Measurements from ENCODE around the gene NMT2. TPM values are rescaled to one million over a fixed set of nuclear protein-coding genes. Genes with fewer than 3 reads are reported as not detected.

Gene NMT2
- total RNA-seq, 2 donors from 2014 or later: 14.0 to 15.8 TPM

DNA sequence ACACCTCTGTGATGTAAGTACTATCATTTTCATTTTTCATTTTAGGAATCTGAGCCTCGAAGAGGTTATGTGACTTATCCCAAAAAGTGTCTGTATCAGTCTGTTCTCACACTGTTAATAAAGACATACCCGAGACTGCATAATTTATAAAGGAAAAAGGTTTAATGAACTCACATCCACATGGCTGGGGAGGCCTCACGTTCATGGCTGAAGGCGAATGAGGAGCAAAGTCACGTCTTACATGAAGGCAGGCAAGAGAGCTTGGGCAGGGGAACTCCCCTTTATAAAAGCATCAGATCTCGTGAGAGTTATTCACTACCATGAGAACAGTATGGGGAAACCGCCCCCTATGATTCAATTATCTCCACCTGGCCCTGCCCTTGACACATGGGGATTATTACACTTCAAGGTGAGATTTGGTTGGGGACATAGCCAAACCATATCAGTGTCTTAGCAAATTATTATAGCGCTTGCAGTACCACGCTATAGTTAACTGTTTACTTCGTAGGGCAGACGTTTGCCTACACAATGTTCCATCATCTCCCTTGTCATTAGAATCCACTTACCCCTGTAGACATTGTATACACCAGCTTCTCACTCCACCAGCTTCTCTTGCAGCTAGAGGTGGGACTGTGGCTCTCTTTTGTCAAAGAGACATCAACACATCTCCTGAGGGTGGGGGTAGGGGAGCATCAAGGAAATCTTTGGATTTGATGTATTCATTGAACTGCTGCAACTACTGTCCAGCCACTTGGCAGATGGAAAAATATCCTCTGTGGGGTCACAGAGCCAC is 15.4 kb upstream of the NMT2 start:
- DNase-seq (no peak), ATAC-seq (no peak)
- intact Hi-C loops (cut with DNase I): no loop called here

DNA sequence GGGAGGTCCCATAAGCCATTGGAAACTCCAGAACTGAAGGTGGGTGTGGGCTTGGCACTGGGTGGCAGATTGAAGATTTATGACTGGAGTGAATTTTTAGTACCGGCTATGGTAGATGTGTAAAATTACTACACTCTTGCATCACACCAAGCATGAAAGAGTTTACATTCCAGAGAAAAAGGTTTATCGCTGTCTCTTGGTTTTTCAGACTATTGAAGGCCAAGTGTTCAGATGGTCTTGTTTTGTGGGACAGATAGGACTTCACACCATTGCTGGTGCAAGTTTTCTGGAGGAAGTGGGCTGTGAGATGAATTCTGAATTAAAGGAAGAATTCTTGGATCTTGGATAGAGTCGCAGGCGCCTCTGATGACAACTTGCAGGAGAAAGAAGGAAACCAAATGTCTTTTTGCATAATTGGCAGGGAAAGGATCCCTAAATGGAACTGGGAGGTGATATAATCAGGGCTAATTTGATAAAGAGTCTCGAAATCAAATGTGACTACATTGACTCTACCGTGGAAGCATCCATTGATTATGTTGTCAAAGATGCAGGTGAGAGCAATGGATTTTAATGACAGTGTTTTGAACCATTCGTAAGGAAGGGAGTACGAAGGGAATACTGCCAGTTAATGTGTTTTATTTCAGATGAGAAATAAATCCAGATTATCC is 14.2 kb upstream of the NMT2 start:
- ATAC-seq (peak; percentile 23 to 48), DNase-seq (no peak)
- intact Hi-C loops (cut with DNase I): no loop called here

DNA sequence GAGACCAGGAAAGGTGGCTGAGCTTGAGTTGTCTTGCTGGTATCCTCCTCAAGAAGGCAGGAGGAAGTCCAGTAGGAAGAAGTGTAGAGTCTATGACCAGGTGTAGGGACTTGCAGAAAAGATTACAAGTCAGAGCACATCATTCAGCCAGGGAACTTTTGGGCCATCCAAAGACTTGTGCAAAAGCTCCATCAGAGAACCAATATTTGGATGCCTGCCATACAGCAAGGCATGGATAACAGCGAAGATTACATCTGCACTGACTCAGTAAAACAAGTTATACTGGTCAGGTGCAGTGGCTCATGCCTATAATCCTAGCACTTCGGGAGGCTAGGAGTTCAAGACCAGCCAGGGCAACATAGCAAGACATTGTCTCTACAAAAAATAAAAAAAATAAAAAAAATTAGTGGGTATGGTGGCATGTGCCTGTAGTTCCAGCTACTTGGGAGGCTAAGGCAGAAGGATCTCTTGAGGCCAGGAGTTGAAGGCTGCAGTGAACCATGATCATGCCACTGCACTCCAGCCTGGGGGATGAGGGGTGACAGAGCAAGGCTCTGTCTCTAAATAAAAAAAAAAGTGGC is 13.2 kb upstream of the NMT2 start:
- intact Hi-C loops (cut with DNase I): no loop called here
- DNase-seq: no peak

DNA sequence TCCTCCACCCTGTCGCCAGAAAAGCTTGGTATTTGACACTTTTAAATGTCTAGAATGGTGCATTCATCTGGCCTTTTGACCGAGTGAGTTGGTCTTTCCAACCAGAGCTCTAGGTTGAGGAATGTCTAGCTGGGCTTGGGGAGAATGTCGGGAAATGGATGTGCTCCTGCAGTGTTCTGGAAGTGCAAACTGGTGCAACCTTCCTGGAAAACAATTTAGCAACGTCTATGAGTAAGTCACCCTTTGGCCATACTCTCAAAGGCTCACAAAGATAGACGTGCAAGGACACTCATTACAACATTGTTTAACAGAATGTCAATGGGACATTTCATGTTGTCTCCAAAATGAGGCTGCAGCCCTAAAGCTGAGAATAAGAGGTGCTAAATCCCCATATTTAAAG is 12.2 kb upstream of the NMT2 start:
- intact Hi-C loops (cut with DNase I): no loop called here
- no peak for ATAC-seq
- DNase-seq: no peak

More for the DNA sequence above, 13.2 kb upstream of the NMT2 start:
- ATAC-seq: no peak

DNA sequence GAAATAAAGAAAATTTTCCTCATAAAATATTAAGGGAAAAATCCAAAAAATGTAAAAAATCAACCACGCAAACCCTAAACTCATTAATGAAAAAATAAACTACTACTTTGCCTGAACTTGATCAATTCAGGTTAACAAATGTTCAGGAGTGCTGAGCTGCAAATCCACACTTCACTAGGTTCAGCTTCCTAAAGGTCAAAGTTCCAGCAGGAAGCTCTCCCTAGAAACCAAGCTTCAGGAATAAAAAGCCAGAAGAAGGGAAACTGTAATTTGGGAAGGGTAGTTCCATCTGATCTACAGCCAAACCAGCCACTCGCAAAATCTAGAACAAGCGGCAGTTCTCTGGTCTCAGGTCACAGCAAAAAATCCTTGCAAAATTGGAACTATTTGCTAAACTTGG is 7.8 kb upstream of the NMT2 start:
- intact Hi-C loops (cut with DNase I): no loop called here
- DNase-seq (no peak), ATAC-seq (no peak)

DNA sequence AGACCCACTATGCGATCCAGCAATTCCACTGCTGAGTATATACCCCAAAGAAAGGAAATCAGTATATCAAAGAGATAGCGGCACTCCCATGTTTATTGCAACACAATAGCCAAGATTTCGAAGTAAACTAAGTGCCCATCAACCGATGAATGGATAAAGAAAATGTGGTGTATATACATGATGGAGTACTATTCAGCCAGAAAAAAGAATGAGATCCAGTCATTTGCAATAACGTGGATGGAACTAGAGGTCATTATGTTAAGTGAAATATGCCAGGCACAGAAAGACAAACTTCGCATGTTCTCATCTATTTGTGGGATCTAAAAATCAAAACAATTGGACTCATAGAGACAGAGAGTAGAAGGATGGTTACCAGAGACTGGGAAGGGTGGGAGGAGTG is 7.1 kb upstream of the NMT2 start:
- DNase-seq: no peak
- intact Hi-C loops (cut with DNase I): no loop called here
- no peak for ATAC-seq

DNA sequence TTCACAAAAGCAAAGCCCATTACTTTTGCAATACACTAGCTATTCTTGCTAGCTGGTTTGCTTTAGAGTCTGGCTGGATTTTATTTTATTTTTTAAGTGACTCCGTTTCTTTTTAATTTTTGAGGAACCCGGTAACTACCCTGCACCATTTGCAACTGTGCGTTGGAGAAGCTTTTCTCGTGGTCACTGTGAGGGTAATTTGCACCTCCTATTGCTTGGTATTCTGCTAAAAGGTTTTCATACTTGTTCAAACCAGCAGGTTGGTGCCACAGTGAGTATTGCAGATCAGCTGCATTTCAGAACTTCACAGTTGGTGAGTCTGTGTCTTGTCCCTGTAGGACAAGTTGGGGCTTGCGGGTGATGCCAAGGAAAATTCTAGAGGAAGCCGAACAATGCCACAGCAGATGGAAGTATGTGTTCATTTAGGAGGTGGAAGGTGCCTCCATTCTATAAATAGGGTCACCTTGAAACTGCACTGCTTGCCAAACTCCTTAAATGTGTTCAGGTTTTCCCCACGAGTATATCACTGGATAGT is 3.9 kb upstream of the NMT2 start:
- intact Hi-C loops (cut with DNase I): no loop called here
- no peak for ATAC-seq
- DNase-seq: no peak

DNA sequence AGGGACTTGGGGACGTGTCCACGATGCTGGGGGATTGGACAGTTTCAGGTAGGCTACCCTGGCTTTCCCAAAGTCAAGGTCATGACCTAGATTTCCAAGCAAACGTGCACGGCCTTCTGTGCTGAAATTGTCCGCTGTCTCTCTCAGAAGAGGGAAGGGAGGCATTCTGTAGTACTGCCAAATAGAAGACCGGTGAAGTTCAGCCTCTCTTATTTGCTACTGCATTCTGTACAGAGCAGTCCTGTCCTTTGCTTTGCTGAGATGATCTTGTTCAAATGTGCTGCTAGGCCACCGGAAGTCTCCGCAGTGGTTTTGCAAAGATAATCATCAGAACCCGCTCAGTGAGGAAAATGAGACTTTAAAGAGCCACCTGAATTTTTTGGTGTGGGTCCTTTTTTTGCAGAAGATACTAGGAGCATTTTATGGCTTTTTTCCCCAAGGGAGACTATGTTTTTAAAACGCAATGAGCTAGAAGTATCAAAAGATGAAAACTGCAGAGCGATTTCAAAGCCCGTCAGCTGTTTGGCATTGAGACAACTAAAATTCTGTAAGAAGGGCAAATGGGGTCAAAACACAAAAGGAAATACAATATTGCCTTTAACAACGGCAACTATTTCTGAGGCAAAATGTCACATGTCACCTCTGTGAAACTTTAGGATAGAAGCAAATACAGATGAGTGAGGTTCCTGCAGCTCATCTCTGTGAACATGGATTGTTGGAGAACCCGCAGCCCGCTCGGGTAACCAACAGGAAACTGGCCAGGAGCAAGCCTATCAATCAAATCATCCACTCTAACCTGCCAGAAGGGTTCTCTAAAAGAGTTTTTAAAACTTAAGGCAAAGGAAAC is 1.3 kb upstream of the NMT2 start:
- intact Hi-C loops (cut with DNase I): no loop called here
- DNase-seq (no peak), ATAC-seq (no peak)

DNA sequence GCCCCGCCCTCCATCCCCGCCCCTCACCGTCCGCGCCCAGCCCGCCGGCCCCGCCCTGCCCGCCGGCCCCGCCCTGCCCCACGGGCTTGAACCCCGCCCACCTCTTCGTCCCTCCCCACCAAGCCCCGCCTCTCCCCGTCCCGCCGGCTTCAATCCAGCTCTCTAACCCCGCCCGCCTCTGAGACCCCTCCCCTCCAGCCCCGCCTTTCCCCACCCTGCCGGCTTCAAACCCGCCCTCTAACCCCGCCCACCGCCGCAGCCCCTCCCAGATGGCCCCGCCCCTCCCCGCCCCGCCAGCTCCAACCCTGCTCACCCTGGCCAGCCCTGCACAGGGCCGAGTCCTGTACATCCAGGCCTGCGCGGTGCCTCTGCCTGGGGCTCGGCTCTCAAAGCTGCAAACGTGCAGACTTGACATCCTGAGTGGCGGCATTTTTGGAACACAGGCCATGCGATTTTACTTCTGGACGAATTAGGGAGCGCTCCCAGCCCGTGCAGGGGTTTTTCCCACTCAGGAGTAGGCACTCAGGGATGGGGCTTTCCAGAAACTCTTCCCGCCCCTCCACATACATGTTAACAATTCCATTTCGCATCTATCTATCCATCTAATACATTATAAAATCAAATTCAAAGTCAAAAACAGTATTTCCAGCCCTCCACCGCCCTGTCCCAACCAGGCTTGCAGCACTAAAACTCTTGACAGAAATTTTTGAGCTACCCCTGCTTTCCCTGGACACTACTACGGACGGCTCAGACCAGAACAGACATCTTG is 477 bp upstream of the NMT2 start:
- intact Hi-C loops (cut with DNase I): no loop called here
- ATAC-seq (peak; percentile 89 to 91), DNase-seq (peak; percentile 96)

DNA sequence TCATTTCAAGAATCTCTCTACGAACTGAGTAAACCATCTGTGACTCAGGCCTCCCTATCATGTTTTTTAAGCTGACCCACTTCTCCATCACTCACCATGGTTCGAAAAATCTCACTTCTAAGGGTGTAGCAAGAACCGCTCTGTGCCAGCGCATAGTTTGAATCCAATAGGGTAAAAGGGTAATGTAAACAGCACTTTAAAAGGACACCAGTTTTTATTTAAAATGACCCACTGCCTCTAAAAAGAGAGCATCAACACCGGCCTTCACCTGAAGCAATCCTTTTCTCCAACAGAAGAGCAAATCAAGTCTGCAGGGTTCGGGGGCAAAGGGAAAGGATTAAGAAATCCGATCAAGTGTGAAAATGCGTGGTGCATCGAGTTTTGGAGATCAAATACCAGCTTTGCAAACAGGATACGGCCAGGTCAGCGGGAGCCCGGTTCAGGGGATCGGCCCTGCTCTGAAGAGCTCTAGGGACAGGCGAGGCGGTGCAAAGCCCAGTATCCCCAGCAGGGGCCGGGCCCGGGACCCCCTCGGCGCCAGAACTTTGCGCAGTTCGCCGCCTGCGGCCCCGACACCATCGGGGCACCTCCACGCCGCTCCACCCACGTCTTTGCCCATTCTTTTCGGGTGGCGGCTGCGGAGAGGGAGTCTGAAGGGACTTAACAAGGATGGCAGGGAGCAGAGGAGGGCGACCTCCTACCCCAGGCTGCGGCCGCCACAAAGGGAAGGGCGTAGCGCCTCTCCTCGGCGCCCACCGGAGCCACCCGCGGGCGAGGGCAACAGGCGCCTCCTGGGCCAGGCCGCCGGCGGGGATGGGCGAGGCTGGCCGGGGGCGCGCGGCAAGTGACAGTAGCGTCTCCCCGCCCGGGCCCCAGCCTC is 842 bp downstream of the NMT2 start:
- intact Hi-C loops (cut with DNase I): no loop called here
- peak; percentile 49 for DNase-seq

DNA sequence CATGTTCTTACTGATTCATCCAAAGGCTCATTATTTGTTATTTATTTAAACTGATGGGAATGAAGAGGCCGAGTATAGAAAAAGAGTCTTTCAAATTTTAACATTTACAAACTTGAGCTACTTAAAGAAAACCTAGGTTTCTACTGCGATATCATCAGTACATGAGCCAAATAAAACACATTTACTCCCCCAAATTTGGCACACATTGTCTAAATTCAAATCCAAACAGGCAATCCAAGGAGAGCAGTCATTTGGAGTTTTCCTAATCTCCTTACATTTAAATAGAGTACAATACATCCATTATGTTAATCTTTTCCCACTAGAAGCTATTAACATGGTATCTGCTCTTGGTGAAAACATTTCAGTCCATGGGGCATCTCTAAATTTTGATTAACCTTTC is 2.2 kb downstream of the NMT2 start:
- ATAC-seq: no peak

More for the DNA sequence above, 842 bp downstream of the NMT2 start:
- ATAC-seq: peak; percentile 39 to 43

DNA sequence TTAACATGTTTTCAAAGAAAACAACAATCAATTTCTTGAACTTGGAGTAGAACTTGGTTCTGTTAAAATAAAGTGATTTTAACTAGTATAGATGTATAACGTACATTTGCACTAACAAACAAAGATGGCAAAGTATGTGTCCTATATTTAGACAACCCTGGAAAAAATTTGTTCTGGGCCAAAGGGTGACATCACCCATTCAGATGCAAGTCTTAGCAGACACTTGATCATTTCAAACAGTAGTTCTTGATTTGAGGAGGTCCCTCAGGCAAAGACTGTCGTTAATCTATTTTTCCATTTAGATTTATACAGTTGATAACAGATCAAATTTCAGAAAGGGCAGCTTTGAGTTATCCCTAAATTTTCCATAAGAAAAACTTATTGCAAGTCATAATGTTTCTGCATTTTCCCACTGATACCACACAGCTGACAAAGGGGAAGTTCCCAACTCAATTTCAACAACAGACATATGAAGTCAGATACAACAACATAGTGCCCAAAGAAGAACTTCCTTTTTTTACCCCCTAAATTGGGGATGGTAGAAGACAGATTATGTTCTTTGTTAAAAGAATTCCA is 5.2 kb downstream of the NMT2 start:
- DNase-seq (no peak), ATAC-seq (no peak)
- intact Hi-C loops (cut with DNase I): no loop called here

More for the DNA sequence above, 2.2 kb downstream of the NMT2 start:
- DNase-seq: no peak
- intact Hi-C loops (cut with DNase I): no loop called here

DNA sequence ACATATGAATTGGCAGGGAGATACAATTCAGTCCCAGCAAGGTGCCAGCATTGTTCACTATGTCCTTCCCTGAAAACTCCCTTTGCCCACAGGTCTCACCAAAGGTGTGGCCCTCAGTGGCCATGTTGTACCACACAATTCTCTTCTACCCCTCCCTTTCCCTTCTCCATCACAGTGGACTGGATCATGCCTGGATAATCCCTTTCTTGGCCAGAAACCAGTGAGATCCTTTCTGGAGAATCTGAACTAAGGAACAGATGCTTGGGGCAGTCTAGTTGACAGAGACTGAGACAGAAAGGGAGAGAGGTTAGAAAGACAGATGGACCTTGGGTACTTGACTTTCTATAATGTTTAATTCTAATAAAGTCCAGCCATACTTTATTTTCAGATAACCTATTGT is 9.5 kb downstream of the NMT2 start:
- ATAC-seq (no peak), DNase-seq (no peak)
- intact Hi-C loops (cut with DNase I): no loop called here

DNA sequence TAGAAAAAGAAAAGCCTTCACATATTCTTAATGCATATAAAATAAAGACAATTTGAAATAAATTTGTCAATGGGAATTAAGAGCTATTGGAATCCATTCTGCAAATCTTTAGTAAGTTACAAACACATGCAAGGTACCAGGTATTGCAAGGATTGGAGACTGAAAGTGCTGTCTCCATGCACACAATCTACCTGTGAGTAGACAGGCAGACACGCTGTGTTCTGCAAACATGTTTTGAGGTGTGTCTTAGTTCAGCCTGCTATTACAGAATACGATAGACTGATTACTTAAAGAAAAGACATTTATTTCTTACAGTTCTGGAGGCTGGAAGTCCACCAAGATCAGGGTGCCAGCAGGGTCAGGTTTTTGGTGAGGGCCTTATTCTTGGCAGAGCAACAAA is 10.0 kb downstream of the NMT2 start:
- DNase-seq (no peak), ATAC-seq (no peak)
- intact Hi-C loops (cut with DNase I): no loop called here

DNA sequence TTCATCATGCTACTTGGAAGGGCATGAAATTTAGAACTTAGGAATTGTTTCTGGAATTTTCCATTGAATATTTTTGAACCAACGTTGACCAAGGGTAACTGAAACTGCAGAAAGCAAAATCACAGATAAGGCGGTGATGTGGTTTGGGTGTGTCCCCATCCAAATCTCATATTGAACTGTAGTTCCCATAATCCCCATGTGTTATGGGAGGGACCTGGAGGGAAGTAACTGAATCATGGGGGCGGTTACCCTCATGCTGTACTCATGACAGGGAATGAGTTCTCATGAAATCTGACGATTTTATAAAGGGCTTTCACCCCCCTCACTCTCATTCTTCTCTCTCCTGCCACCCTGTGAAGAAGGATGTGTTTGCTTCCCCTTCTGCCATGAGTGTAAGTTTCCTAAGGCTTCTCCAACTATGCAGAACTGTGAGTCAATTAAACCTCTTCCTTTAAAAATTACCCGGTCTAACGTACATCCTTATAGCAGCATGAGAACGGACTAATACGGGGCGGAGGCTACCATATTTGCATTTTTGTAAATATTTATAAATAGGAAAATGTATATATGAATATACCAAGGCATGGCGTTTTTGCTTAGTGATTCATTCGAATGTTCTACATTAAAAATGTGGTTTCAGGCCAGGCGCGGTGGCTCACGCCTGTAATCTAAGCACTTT is 12.4 kb downstream of the NMT2 start:
- ATAC-seq (no peak), DNase-seq (no peak)
- intact Hi-C loops (cut with DNase I): no loop called here

DNA sequence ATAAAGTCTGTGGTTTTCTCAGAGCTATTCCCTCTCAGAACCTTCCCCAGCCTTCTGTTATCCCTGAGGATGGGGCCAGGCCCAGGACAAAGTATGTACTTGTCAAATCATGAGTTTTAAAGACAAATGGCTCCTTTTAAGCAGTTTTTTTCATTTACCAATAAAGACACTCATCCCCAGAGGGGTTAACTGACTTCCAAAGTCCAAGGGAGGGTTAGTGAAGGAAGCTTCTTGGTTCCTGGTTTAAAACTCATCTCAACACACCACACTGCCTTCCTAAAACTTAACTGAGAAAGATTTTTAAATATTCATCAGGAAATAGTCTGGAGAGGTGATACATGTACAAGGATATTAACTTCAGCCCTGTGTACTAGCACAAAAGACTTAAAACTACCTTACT is 15.9 kb downstream of the NMT2 start:
- ATAC-seq: no peak
- intact Hi-C loops (cut with DNase I): no loop called here
- no peak for DNase-seq

DNA sequence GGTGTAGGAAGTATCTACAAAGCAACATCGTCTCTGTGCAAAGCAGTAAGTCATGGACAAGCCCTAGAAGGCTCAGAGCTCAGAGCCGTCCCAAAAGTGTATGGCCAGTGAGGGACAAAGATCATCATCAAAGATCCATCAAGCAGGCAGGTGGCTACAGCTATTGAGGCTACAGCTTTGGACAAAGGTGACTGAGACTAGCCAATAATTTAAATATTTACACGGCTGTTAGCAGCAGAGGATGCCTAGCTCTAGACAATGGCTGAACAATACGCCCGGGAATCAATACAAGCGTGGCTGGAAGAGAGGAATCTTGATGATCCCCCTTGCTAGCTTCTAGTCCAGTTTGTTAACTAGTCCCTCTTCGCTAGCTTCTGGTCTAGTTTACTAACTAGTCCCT is 17.9 kb downstream of the NMT2 start:
- no peak for ATAC-seq
- intact Hi-C loops (cut with DNase I): no loop called here

More for the DNA sequence above, 17.9 kb downstream of the NMT2 start:
- DNase-seq: no peak

Measured in left cardiac atrium (tissue), 4 donors.